OCI-LY1 (cell line): ENCODE measurements around the gene ACTC1.

Source experiments
- H2AFZ ChIP-seq: fragments of 200-600 bp; sonication (generic), shearing (Covaris generic); 2 replicates; pipeline ENCODE4 v1.6.0; 2014; ENCODE audit warnings: antibody characterized with exemption, mild to moderate bottlenecking, low read length
- H3F3A ChIP-seq: fragments of 200-600 bp; sonication (generic), shearing (Covaris generic); 2 replicates; pipeline ENCODE4 v1.6.0; 2014; ENCODE audit warnings: mild to moderate bottlenecking, antibody characterized with exemption, low read length, moderate library complexity; ENCODE audit not compliant: insufficient read depth
- H3K27ac ChIP-seq: fragments of 200-600 bp; sonication (generic); 2 replicates; pipeline ENCODE4 v1.5.1; 2014; ENCODE audit warnings: low read length, mixed run types, mild to moderate bottlenecking, low read depth; ENCODE audit not compliant: poor library complexity, severe bottlenecking
- H3K27me3 ChIP-seq: fragments of 200-600 bp; sonication (generic); 2 replicates; pipeline ENCODE4 v1.6.0; 2014; ENCODE audit warnings: antibody characterized with exemption, mild to moderate bottlenecking, low read length, moderate library complexity; ENCODE audit not compliant: insufficient read depth
- H3K36me3 ChIP-seq: fragments of 200-600 bp; sonication (generic); 2 replicates; pipeline ENCODE4 v1.6.1; 2014; ENCODE audit warnings: mild to moderate bottlenecking, antibody characterized with exemption, low read length, moderate library complexity, mixed read lengths; ENCODE audit not compliant: insufficient read depth
- H3K4me1 ChIP-seq: fragments of 200-600 bp; sonication (generic); 2 replicates; pipeline ENCODE4 v1.5.1; 2014; ENCODE audit warnings: mild to moderate bottlenecking, low read length, moderate library complexity; ENCODE audit not compliant: insufficient read depth, severe bottlenecking
- H3K4me2 ChIP-seq: fragments of 200-600 bp; sonication (generic), shearing (Covaris generic); 2 replicates; pipeline ENCODE4 v1.6.1; 2014; ENCODE audit warnings: low read length
- H3K4me3 ChIP-seq: fragments of 200-600 bp; sonication (generic); 2 replicates; pipeline ENCODE4 v1.5.1; 2014; ENCODE audit warnings: low read length, low read depth, mild to moderate bottlenecking, mixed read lengths; ENCODE audit not compliant: poor library complexity, severe bottlenecking
- H3K79me2 ChIP-seq: fragments of 200-600 bp; shearing (Covaris generic); 2 replicates; pipeline ENCODE4 v1.6.1; 2016; ENCODE audit warnings: mixed run types, low read length, mixed read lengths; ENCODE audit not compliant: insufficient read depth
- H3K9ac ChIP-seq: fragments of 200-600 bp; sonication (generic), shearing (Covaris generic); 2 replicates; pipeline ENCODE4 v1.6.1; 2014; ENCODE audit warnings: mild to moderate bottlenecking, low read length, mixed read lengths
- H3K9me2 ChIP-seq: fragments of 200-600 bp; sonication (generic), shearing (Covaris generic); 2 replicates; pipeline ENCODE4 v1.6.1; 2014; ENCODE audit warnings: low read depth, mild to moderate bottlenecking, low read length, mixed read lengths
- H3K9me3 ChIP-seq: fragments of 200-600 bp; shearing (Covaris generic); 2 replicates; pipeline ENCODE4 v1.6.1; 2014; ENCODE audit warnings: low read length, mixed read lengths
- H4K20me1 ChIP-seq: fragments of 200-600 bp; sonication (generic), shearing (Covaris generic); 2 replicates; pipeline ENCODE4 v1.6.0; 2016; ENCODE audit warnings: mild to moderate bottlenecking, low read length; ENCODE audit not compliant: insufficient read depth
- EZH2 ChIP-seq: fragments of 200-600 bp; sonication (generic), shearing (Covaris generic); IDR thresholded peaks from 2 replicates; pipeline ENCODE4 v1.8.0; 2017; ENCODE audit warnings: borderline replicate concordance, mixed run types, mild to moderate bottlenecking, antibody characterized with exemption, low read length, moderate library complexity, mixed read lengths
- TF ChIP-seq, protein P1 (sequence below): fragments of 200-600 bp; sonication (generic), shearing (Covaris generic); IDR thresholded peaks from 2 replicates; pipeline ENCODE4 v1.5.1; 2017; ENCODE audit warnings: mild to moderate bottlenecking, antibody characterized with exemption, low read length, moderate library complexity, mixed read lengths

ACTC1 gene

DNA sequence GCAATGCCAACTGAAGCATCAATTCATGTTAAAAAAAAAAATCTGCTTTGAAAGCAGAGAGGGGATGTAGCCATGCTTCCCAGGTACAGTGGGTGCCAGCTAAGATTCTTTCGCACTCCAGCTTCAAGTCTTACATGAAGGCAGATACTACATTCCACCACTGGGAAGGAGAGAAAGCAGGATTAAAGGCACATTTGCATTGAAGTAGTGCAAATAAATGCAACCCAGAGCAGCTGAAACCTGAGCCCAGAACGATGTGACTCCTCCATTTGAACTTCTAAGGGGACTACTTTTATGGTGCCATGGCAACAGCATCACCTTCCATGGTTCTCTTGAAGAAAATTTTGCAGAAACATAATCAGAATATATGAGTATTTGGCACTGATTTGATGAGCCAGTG, 21.4 kb downstream of the ACTC1 start:
- Histone ChIP-seq H3K4me3 (no peak overlapping the region), H2AFZ (no peak overlapping the region), H3K9ac (no peak overlapping the region), H3K27me3 (no peaks in the 10 kb centered on the region), H4K20me1 (no peaks in the 10 kb centered on the region), H3K4me1 (no peaks in the 10 kb centered on the region), H3K27ac (no peak overlapping the region), H3K9me2 (no peaks in the 10 kb centered on the region), H3F3A (no peaks in the 10 kb centered on the region), H3K4me2 (no peak overlapping the region), H3K36me3 (no peaks in the 10 kb centered on the region), H3K79me2 (no peaks in the 10 kb centered on the region), H3K9me3 (no peaks in the 10 kb centered on the region)
- TF ChIP-seq, protein P1, sequence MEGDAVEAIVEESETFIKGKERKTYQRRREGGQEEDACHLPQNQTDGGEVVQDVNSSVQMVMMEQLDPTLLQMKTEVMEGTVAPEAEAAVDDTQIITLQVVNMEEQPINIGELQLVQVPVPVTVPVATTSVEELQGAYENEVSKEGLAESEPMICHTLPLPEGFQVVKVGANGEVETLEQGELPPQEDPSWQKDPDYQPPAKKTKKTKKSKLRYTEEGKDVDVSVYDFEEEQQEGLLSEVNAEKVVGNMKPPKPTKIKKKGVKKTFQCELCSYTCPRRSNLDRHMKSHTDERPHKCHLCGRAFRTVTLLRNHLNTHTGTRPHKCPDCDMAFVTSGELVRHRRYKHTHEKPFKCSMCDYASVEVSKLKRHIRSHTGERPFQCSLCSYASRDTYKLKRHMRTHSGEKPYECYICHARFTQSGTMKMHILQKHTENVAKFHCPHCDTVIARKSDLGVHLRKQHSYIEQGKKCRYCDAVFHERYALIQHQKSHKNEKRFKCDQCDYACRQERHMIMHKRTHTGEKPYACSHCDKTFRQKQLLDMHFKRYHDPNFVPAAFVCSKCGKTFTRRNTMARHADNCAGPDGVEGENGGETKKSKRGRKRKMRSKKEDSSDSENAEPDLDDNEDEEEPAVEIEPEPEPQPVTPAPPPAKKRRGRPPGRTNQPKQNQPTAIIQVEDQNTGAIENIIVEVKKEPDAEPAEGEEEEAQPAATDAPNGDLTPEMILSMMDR, result no peak
- no peak for TF ChIP-seq EZH2

DNA sequence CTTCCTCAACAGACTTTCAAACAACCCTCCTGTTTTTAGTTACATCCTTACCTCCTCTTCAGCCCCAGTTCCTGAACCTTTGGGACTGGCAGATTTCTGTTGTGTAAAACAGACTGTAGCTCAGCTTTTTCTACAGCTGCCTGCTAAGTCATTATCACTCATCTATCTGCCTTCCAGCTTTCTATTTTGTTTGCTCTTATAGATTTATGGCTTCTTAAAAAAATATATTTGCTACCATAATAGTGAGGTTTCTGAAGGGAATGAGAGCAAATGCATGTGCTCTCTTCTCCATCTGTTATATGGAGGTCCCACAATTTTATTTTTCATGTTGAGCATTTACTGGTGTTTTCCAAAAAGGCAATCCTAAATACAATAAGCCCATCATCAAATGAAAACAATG, 22.3 kb downstream of the ACTC1 start:
- Histone ChIP-seq H3K9me3 (no peaks in the 10 kb centered on the region), H3K4me3 (no peak overlapping the region), H3K9ac (no peak overlapping the region), H3K27ac (no peak overlapping the region), H2AFZ (no peak overlapping the region), H3K79me2 (no peaks in the 10 kb centered on the region), H3K9me2 (no peaks in the 10 kb centered on the region), H3K4me1 (no peaks in the 10 kb centered on the region), H3F3A (no peaks in the 10 kb centered on the region), H3K36me3 (no peaks in the 10 kb centered on the region), H3K4me2 (no peak overlapping the region), H4K20me1 (no peaks in the 10 kb centered on the region), H3K27me3 (no peaks in the 10 kb centered on the region)
- no peak for TF ChIP-seq EZH2
- TF ChIP-seq, protein P1, result no peak

DNA sequence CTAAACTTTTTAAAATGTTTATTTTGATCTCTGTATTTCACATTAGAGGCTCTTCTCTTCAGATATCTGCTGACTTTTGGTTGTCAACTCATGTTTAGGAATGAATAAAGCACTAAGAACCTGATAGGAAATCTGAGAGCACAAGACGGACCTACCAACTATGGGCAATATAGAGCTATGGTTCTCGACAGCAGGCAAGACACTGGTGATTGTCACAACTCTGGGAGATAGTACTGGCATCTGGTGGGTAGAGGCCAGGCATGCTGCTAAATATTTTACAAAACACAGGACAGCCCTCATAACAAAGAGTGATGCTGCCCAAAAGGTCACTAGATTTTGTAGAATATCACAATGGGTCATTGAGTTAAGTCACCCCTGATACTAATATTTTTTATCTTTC, 23.0 kb downstream of the ACTC1 start:
- no peak overlapping the region for H3K27ac ChIP-seq
- TF ChIP-seq EZH2, result no peak
- TF ChIP-seq, protein P1, result no peak
- H3F3A ChIP-seq, result no peaks in the 10 kb centered on the region
- no peaks in the 10 kb centered on the region for H4K20me1 ChIP-seq
- H3K4me1 ChIP-seq, result no peaks in the 10 kb centered on the region
- no peak overlapping the region for H3K4me3 ChIP-seq
- H2AFZ ChIP-seq, result no peak overlapping the region
- H3K79me2 ChIP-seq, result no peaks in the 10 kb centered on the region
- H3K27me3 ChIP-seq, result no peaks in the 10 kb centered on the region
- no peaks in the 10 kb centered on the region for H3K9me3 ChIP-seq
- H3K4me2 ChIP-seq, result no peak overlapping the region
- no peaks in the 10 kb centered on the region for H3K9me2 ChIP-seq
- H3K36me3 ChIP-seq, result no peaks in the 10 kb centered on the region
- no peak overlapping the region for H3K9ac ChIP-seq
